Erythroblast (primary cell): Measurements from ENCODE around the gene OTP.

Source experiments
- GATA1 ChIP-seq: IDR thresholded peaks from 2 replicates; pipeline ENCODE4 v1.6.1; 2011; ENCODE audit warnings: low read depth, mild to moderate bottlenecking, control low read depth, low read length, moderate library complexity
- POLR2A ChIP-seq: IDR thresholded peaks from 2 replicates; pipeline ENCODE4 v1.6.1; 2011; ENCODE audit warnings: mild to moderate bottlenecking, low read length

DNA sequence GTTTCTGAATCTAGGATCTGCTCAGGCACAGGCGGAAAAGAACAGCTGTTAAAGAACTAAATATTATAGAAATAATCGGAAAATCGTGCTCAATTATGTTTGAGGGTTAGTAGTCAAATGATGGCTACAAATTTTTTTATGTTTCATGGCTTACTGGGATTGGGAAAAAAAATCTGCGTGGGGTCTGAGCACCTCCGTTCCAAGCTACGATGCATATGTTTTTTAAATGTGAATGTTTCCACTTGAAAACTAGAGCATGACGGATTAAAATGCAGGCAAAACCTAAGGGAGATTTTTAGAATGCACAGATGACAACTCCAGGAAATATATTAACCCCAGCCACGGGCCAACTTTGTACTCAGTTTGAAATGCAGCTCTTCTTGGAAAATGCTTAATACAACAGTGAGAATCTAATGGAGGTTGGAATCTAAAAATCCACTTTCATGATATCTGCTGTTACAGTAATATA is 5.3 kb downstream of the OTP start:
- TF ChIP-seq POLR2A (no peak), GATA1 (no peak)
